GM12874 (cell line): Measurements from ENCODE around the gene PLEKHG5.

Experiments
- TF ChIP-seq, protein P1 (sequence below): IDR thresholded peaks from 2 replicates; pipeline ENCODE4 v1.5.1; 2011; ENCODE audit warnings: low read depth, mild to moderate bottlenecking, control low read depth, low read length, moderate library complexity; ENCODE audit not compliant: insufficient read depth

PLEKHG5 gene, protein sequence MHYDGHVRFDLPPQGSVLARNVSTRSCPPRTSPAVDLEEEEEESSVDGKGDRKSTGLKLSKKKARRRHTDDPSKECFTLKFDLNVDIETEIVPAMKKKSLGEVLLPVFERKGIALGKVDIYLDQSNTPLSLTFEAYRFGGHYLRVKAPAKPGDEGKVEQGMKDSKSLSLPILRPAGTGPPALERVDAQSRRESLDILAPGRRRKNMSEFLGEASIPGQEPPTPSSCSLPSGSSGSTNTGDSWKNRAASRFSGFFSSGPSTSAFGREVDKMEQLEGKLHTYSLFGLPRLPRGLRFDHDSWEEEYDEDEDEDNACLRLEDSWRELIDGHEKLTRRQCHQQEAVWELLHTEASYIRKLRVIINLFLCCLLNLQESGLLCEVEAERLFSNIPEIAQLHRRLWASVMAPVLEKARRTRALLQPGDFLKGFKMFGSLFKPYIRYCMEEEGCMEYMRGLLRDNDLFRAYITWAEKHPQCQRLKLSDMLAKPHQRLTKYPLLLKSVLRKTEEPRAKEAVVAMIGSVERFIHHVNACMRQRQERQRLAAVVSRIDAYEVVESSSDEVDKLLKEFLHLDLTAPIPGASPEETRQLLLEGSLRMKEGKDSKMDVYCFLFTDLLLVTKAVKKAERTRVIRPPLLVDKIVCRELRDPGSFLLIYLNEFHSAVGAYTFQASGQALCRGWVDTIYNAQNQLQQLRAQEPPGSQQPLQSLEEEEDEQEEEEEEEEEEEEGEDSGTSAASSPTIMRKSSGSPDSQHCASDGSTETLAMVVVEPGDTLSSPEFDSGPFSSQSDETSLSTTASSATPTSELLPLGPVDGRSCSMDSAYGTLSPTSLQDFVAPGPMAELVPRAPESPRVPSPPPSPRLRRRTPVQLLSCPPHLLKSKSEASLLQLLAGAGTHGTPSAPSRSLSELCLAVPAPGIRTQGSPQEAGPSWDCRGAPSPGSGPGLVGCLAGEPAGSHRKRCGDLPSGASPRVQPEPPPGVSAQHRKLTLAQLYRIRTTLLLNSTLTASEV

DNA sequence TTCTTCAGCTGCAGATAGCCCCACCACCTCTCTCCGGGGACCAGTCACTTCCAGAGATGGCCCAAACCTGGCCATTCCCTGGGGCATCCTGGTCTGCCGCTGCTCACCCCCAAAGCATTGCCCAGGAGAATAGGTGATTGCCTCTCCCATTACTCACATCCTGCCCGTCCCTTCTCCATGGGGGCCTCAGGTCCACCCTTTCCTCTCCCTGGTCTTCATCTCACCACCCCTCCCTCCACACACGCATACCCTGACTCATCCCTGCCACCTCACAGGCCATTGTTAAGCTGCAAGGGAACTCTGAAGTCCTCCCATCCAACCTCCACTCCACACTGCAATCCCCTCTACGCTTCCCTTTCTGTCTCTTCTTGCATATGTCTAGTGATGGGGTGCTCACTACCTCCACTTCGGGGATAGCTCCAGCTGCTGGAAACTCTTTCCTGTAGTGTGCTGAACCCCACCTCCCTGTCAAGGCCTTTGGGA lies at the start of gene PLEKHG5:
TSS of gene PLEKHG5 (minus strand) at position 188 of the 483 bp plus-strand sequence. CDS start 14,096 bp downstream, outside the sequence.
- TF ChIP-seq, protein P1, sequence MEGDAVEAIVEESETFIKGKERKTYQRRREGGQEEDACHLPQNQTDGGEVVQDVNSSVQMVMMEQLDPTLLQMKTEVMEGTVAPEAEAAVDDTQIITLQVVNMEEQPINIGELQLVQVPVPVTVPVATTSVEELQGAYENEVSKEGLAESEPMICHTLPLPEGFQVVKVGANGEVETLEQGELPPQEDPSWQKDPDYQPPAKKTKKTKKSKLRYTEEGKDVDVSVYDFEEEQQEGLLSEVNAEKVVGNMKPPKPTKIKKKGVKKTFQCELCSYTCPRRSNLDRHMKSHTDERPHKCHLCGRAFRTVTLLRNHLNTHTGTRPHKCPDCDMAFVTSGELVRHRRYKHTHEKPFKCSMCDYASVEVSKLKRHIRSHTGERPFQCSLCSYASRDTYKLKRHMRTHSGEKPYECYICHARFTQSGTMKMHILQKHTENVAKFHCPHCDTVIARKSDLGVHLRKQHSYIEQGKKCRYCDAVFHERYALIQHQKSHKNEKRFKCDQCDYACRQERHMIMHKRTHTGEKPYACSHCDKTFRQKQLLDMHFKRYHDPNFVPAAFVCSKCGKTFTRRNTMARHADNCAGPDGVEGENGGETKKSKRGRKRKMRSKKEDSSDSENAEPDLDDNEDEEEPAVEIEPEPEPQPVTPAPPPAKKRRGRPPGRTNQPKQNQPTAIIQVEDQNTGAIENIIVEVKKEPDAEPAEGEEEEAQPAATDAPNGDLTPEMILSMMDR: no peak

DNA sequence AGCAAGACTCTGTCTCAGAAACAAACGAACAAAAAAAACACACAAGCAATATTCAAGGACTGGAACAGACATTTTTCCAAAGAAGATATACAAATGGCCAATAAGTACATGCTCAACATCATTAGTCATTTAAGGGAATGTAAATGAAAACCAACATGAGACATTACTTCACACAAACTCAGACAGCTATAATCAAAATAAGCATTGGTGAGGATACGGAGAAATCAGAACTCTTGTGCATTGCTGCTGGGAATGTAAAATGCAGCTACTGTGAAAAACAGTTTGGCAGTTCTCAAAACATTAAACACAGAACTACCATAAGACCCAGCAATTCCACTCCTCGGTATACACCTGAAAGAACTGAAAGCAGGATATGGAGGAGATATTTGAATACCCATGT lies 47.5 kb upstream of the PLEKHG5 start:
- TF ChIP-seq, protein P1: no peak

DNA sequence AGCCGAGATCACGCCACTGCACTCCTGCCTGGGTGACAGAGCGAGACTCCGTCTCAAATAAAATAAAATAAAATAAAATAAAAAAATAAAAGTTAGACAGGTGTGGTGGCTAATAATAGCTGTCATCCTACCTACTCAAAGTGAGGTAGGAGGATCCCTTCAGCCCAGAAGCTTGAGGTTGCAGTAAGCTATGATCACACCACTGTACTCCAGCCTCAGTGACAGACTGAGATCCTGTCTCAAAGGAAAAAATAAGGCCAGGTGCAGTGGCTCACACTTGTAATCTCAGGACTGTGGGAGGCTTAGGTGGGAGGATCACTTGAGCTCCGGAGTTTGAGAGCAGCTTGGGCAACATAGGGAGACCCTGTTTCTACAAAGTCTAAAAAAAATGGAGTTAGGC lies 44.8 kb upstream of the PLEKHG5 start:
- TF ChIP-seq, protein P1: no peak

DNA sequence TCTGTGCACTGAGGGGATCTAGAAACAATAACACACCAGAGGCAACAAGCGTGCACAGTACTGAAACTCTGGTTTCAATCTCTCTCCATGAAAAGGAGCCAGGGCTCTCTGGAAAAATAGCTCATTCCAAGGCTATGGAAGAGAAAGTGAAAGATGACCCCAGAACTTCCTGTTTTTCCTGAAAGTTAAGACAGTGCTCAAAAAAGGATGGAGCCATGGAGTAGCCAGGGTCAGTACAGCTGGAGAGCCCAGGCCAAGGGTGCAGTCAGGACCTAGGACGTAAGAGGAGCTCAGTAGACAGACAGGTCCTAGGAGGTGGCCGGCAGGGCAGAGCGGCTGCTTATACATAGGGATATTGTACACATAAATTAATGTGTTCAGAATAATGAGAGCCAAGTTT lies 43.7 kb upstream of the PLEKHG5 start:
- TF ChIP-seq, protein P1: no peak

DNA sequence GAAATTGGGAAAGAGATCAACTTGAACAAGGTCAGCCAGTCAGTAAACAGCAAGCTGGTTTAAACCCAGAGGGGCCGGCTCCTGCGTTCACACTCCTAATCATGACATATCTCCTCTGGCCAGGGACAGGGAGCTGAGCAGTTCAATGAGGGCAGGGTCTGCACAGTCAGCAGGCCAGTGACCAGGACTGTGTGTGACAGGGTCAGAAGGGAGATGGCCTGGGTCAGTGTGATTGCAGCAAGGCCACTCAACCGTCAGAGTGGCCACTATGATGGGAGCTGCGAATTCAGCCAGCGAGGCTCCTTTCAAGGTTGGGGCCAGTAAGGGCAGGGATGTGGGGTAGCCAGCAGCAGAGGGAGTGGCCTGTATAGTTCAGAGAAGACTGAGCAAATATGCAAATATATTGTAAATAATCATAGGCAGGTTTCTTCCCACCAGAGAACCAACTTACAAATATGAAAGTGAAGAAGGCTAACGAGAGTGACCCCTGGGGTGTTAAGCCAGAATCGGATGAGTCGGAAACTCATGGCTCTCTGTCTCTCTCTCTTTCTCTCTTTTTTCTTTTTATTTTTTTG lies 42.9 kb upstream of the PLEKHG5 start:
- TF ChIP-seq, protein P1: no peak

DNA sequence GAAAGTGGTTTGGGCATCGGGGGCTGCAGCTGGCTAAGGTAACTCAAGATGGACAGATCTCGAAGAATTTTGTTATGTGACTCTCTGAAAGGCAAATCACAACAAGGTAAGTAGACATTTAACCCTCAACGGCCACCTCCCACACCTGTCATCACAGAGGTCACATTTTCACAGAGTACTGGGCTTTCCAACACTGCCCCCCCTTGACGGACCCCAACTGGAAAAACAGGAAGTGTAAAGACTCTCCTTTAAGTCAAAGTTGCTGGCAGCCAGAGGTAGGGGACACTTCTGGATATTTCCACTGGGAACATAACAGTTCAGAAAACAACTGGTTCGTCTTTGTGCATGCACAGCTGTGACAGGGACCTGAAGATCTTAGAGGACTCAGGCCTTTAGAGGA lies 40.5 kb upstream of the PLEKHG5 start:
- TF ChIP-seq, protein P1: no peak
